ENCODE results near the gene LTA.

Gene LTA

GRCh38 chr6:31620586-31621319, 48.7 kb downstream of the LTA start, which contains the start of gene PRRC2A (continued):
- TF ChIP-seq ZNF621 (tag by site-specific recombination; IDR thresholded peaks at IDR 0.05) = no peak
- TF ChIP-seq ZNF248 (tag by site-specific recombination; IDR thresholded peaks at IDR 0.05) = no peak
- 0 out of 2 replicates have a peak, but pooled peaks have one; percentile 35 for TF ChIP-seq ZNF596 (tag by site-specific recombination; IDR thresholded peaks at IDR 0.05)
- TF ChIP-seq WT1 (tag by site-specific recombination; IDR thresholded peaks at IDR 0.05) = peak; percentile 70; the same call in 1 of the 2 replicates
- TF ChIP-seq ZNF292 (tag by site-specific recombination; IDR thresholded peaks at IDR 0.05; ENCODE audit: borderline replicate concordance, low read depth) = no peak
- TF ChIP-seq YY2 (tag by site-specific recombination; IDR thresholded peaks at IDR 0.05) = peak; percentile 98
- TF ChIP-seq, protein P1, sequence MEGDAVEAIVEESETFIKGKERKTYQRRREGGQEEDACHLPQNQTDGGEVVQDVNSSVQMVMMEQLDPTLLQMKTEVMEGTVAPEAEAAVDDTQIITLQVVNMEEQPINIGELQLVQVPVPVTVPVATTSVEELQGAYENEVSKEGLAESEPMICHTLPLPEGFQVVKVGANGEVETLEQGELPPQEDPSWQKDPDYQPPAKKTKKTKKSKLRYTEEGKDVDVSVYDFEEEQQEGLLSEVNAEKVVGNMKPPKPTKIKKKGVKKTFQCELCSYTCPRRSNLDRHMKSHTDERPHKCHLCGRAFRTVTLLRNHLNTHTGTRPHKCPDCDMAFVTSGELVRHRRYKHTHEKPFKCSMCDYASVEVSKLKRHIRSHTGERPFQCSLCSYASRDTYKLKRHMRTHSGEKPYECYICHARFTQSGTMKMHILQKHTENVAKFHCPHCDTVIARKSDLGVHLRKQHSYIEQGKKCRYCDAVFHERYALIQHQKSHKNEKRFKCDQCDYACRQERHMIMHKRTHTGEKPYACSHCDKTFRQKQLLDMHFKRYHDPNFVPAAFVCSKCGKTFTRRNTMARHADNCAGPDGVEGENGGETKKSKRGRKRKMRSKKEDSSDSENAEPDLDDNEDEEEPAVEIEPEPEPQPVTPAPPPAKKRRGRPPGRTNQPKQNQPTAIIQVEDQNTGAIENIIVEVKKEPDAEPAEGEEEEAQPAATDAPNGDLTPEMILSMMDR (tag by site-specific recombination; IDR thresholded peaks at IDR 0.05) = peak; percentile 54; the same call in 1 of the 2 replicates
- no peak; the same call in 1 of the 2 replicates for TF ChIP-seq ZNF843 (tag by site-specific recombination; IDR thresholded peaks at IDR 0.05)
- peak; percentile 37; the same call in 1 of the 2 replicates for TF ChIP-seq HIC1 (tag by site-specific recombination; IDR thresholded peaks at IDR 0.05)
- TF ChIP-seq ZNF792 (tag by site-specific recombination; IDR thresholded peaks at IDR 0.05) = 0 out of 2 replicates have a peak, but pooled peaks have one; percentile 40
- peak; percentile 45 for TF ChIP-seq ZNF513 (tag by site-specific recombination; IDR thresholded peaks at IDR 0.05)
- TF ChIP-seq ZNF580 (tag by site-specific recombination; IDR thresholded peaks at IDR 0.05) = no peak; the same call in 1 of the 2 replicates
- peak; percentile 60; the same call in 1 of the 2 replicates for TF ChIP-seq ZNF785 (tag by site-specific recombination; IDR thresholded peaks at IDR 0.05)
- no peak for TF ChIP-seq ZNF677 (tag by site-specific recombination; IDR thresholded peaks at IDR 0.05)
- no peak; the same call in 1 of the 2 replicates for TF ChIP-seq MZF1 (tag by site-specific recombination; IDR thresholded peaks at IDR 0.05; ENCODE audit: borderline replicate concordance)
- no peak for TF ChIP-seq ZNF214 (tag by site-specific recombination; IDR thresholded peaks at IDR 0.05; ENCODE audit: borderline replicate concordance)

- H3K36me3 ChIP-seq (ENCODE audit: control insufficient read depth in 2 of 2, insufficient read depth in 1 of 2, low read length in 2 of 2) = peaks cover 33 to 53% of the 10 kb centered on the region in 2 experiments
- CTCF ChIA-PET = interaction anchor here (0.7 to 0.9 kb wide), 3 partner anchors 15 to 41 kb away, joined by 3 to 5 read pairs (median 3); no protein-coding TSS in a partner anchor
Observed at GRCh38 chr6:31621320-31621939, 49.3 kb downstream of the LTA start.

More at GRCh38 chr6:31621320-31621939, 49.3 kb downstream of the LTA start:
- TF ChIP-seq ZBTB17 (tag by site-specific recombination; IDR thresholded peaks at IDR 0.05) = peak; percentile 37; the same call in 1 of the 2 replicates
- peak; percentile 35; the same call in 1 of the 2 replicates for TF ChIP-seq ZNF292 (tag by site-specific recombination; IDR thresholded peaks at IDR 0.05; ENCODE audit: borderline replicate concordance, low read depth)
- no peak for TF ChIP-seq YY2 (tag by site-specific recombination; IDR thresholded peaks at IDR 0.05)
- no peak for TF ChIP-seq OSR2 (tag by site-specific recombination; IDR thresholded peaks at IDR 0.05)
- TF ChIP-seq ZNF335 (tag by site-specific recombination; conservative IDR thresholded peaks at IDR 0.05) = peak; percentile 35; the same call in 1 of the 2 replicates
- TF ChIP-seq WT1 (tag by site-specific recombination; IDR thresholded peaks at IDR 0.05) = peak; percentile 1; the same call in 1 of the 2 replicates
- TF ChIP-seq, protein P2, sequence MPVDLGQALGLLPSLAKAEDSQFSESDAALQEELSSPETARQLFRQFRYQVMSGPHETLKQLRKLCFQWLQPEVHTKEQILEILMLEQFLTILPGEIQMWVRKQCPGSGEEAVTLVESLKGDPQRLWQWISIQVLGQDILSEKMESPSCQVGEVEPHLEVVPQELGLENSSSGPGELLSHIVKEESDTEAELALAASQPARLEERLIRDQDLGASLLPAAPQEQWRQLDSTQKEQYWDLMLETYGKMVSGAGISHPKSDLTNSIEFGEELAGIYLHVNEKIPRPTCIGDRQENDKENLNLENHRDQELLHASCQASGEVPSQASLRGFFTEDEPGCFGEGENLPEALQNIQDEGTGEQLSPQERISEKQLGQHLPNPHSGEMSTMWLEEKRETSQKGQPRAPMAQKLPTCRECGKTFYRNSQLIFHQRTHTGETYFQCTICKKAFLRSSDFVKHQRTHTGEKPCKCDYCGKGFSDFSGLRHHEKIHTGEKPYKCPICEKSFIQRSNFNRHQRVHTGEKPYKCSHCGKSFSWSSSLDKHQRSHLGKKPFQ (tag by site-specific recombination; IDR thresholded peaks at IDR 0.05) = 0 out of 2 replicates have a peak, but pooled peaks have one; percentile 4
- TF ChIP-seq, protein P3, sequence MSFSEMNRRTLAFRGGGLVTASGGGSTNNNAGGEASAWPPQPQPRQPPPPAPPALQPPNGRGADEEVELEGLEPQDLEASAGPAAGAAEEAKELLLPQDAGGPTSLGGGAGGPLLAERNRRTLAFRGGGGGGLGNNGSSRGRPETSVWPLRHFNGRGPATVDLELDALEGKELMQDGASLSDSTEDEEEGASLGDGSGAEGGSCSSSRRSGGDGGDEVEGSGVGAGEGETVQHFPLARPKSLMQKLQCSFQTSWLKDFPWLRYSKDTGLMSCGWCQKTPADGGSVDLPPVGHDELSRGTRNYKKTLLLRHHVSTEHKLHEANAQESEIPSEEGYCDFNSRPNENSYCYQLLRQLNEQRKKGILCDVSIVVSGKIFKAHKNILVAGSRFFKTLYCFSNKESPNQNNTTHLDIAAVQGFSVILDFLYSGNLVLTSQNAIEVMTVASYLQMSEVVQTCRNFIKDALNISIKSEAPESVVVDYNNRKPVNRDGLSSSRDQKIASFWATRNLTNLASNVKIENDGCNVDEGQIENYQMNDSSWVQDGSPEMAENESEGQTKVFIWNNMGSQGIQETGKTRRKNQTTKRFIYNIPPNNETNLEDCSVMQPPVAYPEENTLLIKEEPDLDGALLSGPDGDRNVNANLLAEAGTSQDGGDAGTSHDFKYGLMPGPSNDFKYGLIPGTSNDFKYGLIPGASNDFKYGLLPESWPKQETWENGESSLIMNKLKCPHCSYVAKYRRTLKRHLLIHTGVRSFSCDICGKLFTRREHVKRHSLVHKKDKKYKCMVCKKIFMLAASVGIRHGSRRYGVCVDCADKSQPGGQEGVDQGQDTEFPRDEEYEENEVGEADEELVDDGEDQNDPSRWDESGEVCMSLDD (tag by site-specific recombination; IDR thresholded peaks at IDR 0.05) = 0 out of 2 replicates have a peak, but pooled peaks have one; percentile 28
- TF ChIP-seq GLIS2 (tag by site-specific recombination; IDR thresholded peaks at IDR 0.05) = 0 out of 2 replicates have a peak, but pooled peaks have one; percentile 57
- Histone ChIP-seq H3K4me3 (ENCODE audit: low read depth, low read length) (peak overlapping the region; percentile 97), H3K27ac (ENCODE audit: extremely low read depth, low read depth, low read length) (peak overlapping the region; percentile 99), H3K9me3 (ENCODE audit: control insufficient read depth, insufficient read depth, low read depth, low read length) (no peaks in the 10 kb centered on the region), H3K4me1 (ENCODE audit: control insufficient read depth, insufficient read depth, low read length) (peaks cover 7% of the 10 kb centered on the region; the same call in 1 of the 2 replicates)
- POLR2A ChIA-PET = interaction anchor here (0.6 to 9.7 kb wide), 17 partner anchors 15 to 1349 kb away, joined by 3 to 123 read pairs (median 4); partner anchors contain the start of genes ABHD16A, ATP6V1G2, BAG6 and C6orf47
